Measurements from ENCODE around the gene MMADHC. TPM values are rescaled to one million over a fixed set of nuclear protein-coding genes. Genes with fewer than 3 reads are reported as not detected.
"Not testable (repeated sequence)": the region's sequence is repeated elsewhere in the genome, so short reads cannot be mapped to it uniquely, and the experiment has no call there.

Gene MMADHC
- total RNA-seq, 1 experiment from 2014 or later: 236 TPM

DNA sequence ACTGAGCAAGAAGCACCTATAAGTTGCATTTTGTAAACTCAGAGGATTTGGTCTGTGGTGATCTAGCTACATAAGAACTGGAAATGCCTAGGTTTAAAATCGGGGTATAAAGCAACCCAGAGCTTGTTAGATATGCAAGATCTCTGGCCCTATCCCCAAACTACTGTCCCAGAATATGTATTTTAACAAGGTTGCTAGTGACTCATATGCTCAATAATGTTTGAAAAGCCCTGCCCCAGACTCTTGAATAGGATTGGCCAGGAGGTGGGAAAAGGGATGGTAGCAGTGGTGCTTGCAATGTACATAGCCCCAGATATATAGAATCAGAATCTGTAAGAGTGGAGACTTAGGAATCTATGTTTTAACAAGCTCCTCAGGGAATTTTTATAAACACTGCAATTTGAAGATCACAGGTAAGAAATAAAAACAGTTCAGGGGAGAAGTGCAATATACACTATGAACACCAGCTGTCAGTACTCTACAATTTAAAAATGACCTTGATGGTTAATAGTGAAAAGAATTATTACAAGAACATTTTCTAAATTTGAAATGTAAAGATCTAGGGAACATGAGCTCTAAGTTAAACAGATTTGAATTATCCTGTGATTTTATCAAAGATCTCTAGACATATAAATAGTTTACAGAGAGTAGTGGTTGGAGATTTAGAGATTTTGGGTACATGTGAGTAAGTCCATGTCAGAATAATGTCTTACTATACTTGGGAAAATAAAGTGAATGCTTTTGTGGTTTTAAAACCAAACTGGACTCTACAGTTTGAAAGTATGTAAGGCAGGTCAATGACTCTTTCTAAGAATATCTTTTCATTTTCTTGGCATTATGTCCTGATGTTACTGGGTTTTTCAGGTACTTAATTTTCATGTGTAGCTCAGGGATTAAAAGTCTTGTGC, 7.7 kb upstream of the MMADHC start:
- DNase-seq (ENCODE audit: extremely low read depth, low read depth): no peak

DNA sequence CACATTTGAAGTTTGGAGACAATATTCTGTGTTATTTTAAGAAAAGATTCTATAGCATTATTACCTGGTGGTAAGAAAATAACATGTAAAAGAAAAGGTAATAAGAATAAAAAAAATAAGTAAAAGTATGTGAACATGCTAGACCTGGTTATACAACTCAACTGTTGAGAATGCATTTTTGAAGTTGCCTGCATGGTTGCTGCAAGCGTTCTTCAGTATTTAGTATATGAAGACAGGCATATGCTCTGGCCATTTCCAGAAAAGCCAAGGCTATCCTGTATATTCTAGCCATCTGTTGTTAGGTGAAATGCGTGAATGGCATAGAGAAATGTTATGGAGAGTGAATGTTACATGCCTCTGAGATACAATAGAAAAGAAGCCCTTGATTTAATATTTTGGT, 6.8 kb upstream of the MMADHC start:
- DNase-seq (ENCODE audit: extremely low read depth, low read depth): no peak

DNA sequence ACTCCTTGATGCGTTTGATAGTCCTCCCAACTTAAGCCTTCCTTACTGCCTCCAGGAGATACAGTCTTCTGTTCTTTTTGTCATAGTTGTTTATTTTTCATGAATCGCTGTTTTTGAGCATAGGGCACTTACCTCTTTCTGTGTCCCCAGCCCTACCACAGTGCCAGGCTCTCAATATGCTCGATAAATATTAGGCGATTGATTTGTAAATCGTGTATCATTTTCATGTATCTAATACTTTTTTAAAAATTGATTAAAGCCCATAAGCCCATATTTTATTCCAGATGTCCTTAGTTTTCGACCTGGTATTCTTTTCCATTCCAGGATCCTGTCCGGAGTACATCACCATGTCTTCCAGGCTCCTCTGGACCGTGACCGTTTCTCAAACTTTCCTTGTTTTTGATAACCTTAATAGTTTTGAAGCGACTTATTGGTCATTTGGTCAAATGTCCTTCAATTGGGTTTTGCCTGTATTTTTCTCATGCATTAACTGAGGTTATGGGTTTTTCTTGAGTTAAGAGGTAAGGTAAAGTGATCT, 444 bp upstream of the MMADHC start:
- no peak for DNase-seq (ENCODE audit: extremely low read depth, low read depth)

DNA sequence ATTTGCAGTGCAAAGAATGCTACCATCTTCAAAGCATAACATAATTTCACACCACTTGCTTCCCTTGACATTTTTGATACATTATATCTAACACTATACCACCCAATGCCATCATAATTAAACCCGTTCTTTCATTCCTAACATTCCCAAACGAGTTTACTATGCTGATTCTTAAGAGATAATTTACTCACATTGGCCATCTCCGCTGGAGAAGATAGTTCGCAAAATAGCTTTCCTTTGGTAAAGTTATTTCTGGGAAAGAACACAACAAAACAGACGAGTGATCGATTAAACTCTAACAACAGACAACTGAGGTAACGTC, 716 bp downstream of the MMADHC start:
- DNase-seq (ENCODE audit: extremely low read depth, low read depth): no peak

DNA sequence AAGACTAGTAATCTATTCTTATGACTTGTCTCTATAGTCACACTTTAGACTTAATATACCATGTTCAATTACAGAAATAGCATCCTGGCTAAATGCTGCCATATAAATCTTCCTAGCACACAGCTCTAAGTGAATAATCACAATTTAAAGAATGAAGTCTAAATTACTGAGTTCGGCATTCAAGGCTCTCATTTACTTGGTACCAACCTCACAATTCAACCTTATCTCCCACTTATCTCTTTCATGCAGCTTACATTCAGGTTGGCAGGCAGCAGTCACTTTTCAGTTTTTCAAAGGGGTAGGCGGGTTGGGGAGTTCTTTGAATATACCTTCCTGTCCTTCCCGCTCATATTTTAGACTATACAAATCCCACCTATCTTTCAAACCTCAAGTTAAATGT, 1.5 kb downstream of the MMADHC start:
- DNase-seq (ENCODE audit: extremely low read depth, low read depth): no peak

DNA sequence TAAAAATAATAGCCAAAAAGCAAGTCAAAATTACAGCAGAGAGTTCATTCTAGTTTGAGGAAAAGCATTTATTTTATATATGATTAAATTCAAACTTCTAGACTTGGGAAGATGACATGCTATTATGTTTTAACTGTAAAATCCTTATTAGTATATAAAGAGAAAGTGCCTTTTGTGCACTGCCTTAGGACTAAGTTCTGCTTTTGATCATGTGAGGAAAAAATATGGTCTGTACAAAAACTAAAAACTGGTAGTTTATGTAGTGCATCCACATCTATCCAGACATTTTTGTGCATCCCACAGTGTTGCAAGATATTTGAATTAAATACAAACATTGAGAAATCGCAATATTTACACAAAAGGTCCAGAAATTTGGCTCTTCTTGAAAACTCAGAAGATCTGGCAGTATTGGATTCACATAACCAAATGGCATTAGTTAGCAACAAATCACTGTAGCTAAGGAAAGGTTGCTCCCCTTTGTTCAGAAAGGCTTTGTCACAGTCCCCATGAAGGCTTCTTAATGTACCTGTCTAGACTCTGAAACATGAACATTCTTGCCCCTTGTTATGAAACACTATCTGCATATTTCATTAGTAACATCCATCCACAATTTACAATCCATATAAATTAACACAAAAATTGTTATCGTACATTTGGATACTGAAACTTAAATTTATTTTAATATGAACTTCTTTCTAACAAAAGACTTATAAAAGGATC, 2.2 kb downstream of the MMADHC start:
- DNase-seq (ENCODE audit: extremely low read depth, low read depth): no peak

DNA sequence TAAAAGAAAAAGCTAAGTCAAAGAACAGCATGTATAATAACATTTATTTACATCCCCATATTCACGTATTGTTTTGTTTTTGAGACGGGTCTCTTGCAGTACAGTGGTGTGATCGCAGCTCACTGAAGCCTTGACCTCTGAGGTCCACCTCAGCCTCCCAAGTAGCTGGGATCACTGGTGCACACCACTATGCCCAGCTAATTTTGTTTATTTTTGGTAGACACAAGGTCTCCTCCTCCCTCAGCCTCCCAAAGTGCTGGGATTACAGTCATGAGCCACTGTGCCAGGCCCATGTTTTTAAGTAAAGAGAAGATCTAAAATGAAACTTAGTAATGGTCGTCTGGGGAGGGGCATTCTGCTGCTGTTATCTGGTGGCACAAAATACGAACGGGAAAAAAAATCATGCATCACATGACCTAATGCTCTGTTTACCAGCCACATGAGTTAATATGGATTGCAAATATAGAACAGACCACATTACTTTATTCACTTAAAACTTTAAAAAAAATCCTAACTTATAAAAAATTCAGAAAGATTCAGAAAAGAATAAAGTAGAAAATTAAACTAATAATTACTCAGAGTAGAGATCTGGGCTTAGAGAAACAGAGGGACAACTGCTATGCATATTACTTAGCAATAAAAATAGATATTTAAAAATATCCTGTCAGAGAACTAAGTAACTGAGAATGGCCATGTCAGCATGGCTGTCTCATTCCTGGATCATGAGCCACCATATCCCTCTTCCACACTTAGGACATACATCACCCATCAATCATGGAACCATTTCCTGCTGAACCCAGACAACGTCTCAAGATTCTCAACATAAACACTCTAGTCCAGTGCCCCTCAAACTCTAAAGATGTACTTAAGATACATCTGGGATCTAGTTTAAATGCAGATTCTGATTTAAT, 7.3 kb downstream of the MMADHC start:
- DNase-seq (ENCODE audit: extremely low read depth, low read depth): no peak

DNA sequence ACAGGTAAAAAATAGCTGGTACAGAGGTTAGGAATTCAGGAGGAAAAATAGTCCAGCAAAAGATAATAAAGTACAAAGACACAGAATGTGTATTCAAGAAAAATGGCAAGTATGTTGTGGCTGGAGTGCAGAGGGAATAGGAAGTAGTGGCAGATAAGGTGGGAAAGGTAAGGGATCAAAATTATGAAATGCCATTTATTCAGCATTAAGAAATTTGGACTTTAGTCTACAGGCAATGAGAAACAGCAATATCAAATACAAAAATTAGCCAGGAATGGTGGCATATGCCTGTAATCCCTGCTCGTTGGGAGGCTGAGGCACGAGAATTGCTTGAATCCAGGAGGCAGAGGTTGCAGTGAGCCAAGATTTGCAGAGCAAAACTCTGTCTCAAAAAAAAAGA, 10.3 kb downstream of the MMADHC start:
- DNase-seq (ENCODE audit: extremely low read depth, low read depth): no peak

DNA sequence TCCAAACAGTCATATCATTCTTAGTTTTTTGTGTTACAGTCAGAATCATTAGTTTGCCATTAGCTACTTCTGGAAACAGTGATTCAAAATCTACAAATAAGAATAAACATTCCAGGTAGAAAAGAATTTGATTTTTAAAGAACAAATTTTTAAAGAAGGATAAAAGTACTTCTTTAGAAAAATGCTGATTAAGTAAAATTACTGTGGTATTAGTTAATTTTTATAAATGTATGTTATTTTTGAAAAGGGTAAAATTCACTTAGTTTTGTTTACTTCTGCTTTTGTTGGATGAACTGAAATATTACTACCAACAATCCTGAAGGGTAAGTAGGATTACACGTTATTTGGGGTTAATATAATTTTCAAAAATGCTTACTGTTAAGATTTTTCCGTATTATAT, 11.8 kb downstream of the MMADHC start:
- DNase-seq (ENCODE audit: extremely low read depth, low read depth): no peak

DNA sequence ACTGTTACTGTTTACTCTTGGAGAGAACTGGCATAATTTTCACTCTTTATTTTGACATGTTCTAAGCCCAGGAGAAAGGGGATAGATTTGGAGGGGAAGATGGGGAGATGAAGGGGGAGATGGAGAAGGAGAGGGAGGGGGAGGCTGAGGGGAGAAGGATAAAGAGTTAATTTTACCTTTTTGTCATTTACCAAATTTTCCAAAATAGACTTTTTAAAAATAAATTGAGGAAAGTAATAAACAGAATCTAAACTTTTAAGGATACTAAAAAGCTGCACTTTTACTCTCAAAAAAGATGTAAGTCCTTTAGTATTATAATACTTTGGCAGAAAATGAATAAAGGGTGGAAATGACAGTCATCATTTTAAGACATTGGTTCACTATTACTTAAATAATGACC, 12.3 kb downstream of the MMADHC start:
- DNase-seq (ENCODE audit: extremely low read depth, low read depth): no peak

DNA sequence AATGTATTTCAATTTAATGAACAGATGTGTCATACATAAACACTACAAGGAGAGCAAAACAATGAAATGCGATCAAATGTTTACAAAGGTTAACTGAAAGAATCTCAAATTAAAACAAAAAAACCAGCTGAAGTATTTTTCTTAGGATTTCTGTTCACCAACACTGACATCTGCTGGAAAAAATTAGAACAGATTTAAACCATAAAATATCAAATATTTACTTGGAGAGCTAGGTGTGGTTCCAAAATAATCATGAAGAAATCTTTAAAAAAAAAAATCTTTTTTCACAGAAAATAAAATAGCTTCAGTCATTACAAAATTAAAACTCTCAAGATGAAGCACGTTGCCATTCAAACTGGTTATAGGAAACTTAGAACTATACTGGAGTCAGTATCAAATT, 13.8 kb downstream of the MMADHC start:
- no peak for DNase-seq (ENCODE audit: extremely low read depth, low read depth)

DNA sequence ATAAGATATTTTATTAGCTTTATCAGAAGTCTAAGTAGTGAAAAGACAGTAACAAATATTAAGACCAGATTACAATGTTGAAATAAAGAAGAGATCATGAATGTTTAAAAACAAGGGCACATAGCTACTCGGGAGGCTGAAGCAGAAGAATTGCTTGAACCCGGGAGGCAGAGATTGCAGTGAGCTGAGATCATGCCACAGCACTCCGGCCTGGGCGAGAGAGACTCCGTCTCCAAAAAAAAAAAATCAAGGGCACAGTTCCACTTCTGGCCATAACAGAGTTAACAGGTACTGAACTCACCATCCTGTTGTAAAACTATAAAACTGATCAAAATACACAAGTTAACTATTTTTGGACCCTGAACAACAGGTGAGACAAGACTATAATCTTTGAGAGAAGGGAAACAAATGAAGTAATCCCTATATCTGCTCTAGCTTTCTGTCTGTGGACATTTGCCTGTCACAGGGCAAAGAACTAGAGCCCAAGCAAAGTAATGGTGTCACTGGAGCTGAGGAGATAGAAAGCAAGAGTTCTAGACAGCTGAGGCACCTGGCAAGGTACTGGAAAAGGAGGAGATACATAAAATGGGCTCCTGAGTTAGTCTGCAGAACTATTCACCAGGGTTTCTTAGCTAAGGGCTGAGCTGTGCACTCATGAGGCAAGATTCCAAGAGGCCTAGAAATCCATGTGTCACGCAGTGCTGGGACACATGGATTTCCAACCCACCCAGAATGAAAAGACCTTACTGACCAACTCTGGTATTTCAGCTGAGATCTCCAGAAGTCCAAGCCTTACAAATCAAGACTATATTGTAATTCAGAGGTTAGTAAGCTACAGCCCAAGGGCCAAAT, 15.2 kb downstream of the MMADHC start:
- DNase-seq (ENCODE audit: extremely low read depth, low read depth): no peak

DNA sequence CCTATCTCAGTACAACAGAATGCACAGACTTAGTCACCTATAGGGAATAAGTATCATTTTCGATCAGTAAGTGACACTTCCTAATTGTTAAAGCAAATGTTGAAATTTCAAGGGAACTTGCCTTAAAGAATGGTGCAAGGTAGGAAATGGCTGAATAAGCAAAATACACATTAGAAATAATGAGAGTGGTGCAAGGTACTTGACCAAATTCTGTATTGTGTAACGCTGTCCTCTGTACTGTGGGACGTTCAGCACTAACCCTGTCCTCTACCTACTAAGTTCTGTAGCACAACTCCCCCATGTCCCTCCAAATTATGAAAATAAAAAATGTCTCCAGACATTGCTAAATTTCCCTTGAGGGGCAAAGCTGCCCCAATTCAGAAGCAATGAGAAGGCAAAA, 19.4 kb downstream of the MMADHC start:
- DNase-seq (ENCODE audit: extremely low read depth, low read depth): no peak

DNA sequence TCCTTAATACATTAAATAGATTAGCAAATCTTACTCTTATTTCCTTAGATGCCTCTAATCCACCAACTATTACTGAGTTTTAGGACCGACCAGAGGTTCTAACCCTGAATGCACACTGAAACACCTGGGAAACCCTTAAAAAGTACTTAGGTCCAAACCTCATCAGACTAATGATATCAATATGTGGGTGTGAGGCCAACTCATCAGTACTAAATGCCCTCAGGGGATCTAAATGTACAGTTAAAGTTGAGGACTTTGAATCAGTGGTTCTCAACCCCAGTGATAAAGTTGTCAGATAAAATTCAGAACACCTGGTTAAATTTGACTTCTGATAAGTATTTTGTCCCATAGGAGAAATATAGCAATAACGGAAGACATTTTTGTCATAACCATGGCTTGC, 20.9 kb downstream of the MMADHC start:
- no peak for DNase-seq (ENCODE audit: extremely low read depth, low read depth)

DNA sequence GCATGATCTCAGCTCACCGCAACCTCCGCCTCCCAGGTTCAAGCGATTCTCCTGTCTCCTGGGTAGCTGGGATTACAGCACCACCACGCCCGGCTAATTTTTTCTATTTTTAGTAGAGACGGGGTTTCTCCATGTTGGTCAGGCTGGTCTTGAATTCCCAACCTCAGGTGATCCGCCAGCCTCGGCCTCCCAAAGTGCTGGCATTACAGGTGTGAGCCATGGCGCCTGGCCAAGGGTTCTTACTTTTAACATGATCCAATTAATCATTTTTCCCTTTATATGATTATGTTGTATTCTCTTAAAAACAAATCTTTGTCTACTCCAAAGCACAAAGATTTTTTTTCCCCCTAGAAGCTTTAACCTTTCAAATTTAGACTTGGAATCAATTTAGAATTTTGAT, 21.9 kb downstream of the MMADHC start:
- not testable (repeated sequence) for DNase-seq (ENCODE audit: extremely low read depth, low read depth)

DNA sequence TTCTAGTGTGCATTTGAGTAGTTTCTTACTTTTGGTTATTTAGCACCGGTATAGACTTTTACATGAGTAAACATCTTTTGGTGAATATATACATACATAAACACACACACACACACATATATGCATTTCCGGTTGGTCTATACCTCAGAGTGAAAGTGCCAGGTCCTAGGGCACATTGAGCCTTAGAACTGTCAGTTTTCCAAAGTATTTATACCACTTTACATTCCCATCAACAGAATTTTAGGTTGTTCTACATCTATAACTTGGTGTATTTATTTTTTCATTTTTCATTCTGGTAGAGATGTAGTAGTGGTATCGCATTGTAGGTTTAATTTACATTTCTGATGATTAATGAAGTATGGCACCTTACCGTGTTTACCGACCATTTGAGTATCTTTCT, 22.6 kb downstream of the MMADHC start:
- no peak for DNase-seq (ENCODE audit: extremely low read depth, low read depth)

DNA sequence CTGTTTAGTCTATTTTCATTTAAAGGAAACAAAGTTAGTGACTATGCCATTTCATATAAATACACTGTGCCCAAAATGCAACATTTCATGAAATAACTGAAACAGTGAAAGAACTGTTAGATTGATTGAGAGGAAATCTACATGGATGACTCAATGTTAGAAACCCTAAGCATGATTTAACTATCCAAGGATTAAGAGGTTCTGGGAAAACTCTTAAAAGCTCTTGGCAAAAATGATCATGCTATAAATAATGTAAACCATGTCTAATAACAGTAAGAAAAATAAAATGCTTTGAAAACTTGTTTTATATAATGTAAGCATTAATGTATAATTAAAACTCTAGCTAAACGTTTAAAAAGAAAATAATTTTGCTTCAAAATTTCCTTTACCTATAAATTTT, 23.5 kb downstream of the MMADHC start:
- DNase-seq (ENCODE audit: extremely low read depth, low read depth): no peak

DNA sequence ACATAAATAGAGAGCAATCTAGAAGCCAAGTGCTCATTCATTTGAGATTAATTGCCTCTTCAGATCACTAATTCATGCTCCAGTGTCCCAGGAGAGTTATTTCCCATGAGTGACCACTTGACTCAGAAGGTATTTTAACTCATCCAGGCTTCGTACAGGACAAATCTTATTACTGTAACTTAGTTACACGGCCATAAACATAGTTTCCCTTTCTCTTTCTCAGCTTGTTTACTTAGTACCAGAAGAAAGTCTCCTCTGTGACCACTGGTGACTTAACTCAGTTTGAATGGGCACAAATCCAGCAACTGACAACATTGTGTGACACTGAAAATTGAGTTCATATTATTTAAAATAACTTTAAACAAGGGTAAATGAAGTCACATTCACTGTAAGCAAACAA, 25.3 kb downstream of the MMADHC start:
- no peak for DNase-seq (ENCODE audit: extremely low read depth, low read depth)

DNA sequence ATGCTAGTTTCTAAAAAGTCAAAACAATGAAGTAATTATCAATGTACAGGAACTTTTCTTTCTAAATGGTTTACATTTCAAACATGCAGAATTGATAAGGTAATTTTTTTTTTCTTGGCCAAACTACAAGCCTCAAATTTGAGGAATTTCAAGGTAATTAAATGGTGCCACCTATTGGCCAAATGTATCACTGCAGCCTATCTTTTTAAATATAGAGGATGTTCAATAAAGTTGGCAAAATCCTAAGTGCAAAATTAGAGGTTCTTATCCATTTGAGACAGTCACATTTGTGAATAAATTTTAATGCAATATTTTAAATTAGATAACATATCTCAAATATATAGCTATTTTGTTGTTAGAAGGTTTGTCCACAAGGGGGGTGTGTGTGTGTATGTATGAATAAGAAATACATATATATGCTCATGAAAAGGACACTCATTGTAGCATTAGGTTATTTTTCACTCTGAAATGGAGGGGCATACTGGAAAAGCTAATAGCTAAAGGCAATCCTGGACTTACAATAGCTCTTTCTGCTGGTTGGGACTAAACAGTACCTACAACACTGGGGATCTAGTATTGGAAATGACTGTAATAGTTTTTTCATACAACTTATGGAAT, 26.2 kb downstream of the MMADHC start:
- DNase-seq (ENCODE audit: extremely low read depth, low read depth): peak; percentile 25
